NB4 (cell line): ENCODE measurements around the gene ADTRP.

ENCODE experiments used
- MYC ChIP-seq: IDR thresholded peaks from 2 replicates; pipeline ENCODE4 v1.6.1; 2011; ENCODE audit warnings: low read depth, low read length
- POLR2A ChIP-seq: IDR thresholded peaks from 2 replicates; pipeline ENCODE4 v1.6.1; 2011; ENCODE audit warnings: mild to moderate bottlenecking; ENCODE audit not compliant: insufficient read length; ENCODE audit errors: extremely low read depth
- TF ChIP-seq, protein P1 (sequence below): IDR thresholded peaks from one replicate; pipeline ENCODE4 v1.5.1; 2012; ENCODE audit warnings: low read depth, low read length
- TF ChIP-seq, protein P2 (sequence below): IDR thresholded peaks from 2 replicates; pipeline ENCODE4 v1.6.1; 2011; ENCODE audit warnings: low read depth, low read length

DNA sequence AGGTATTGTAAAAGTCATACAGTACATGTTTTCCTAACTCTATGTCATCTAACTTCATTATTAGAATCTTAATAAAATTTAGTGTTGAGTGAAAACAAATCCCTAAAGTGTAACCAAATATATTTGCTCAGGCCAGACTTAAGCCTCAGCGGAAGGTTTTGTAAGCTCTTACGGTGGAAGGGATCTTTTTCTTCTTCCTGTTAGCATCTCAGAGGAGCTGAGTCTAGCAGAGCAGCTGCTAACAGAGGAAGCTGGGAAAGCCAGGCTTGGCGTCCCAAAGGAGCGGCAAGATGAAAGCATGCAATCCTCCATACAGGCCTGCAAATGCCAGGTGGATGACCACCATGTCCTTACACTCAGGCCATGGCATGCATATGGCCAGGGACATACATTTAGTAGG, 72.4 kb downstream of the ADTRP start:
- TF ChIP-seq, protein P1, sequence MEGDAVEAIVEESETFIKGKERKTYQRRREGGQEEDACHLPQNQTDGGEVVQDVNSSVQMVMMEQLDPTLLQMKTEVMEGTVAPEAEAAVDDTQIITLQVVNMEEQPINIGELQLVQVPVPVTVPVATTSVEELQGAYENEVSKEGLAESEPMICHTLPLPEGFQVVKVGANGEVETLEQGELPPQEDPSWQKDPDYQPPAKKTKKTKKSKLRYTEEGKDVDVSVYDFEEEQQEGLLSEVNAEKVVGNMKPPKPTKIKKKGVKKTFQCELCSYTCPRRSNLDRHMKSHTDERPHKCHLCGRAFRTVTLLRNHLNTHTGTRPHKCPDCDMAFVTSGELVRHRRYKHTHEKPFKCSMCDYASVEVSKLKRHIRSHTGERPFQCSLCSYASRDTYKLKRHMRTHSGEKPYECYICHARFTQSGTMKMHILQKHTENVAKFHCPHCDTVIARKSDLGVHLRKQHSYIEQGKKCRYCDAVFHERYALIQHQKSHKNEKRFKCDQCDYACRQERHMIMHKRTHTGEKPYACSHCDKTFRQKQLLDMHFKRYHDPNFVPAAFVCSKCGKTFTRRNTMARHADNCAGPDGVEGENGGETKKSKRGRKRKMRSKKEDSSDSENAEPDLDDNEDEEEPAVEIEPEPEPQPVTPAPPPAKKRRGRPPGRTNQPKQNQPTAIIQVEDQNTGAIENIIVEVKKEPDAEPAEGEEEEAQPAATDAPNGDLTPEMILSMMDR = no peak
- no peak for TF ChIP-seq POLR2A
- TF ChIP-seq, protein P2, sequence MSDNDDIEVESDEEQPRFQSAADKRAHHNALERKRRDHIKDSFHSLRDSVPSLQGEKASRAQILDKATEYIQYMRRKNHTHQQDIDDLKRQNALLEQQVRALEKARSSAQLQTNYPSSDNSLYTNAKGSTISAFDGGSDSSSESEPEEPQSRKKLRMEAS = no peak
- TF ChIP-seq MYC = no peak
